Breast epithelium (tissue), 4 donors: Measurements from ENCODE around the gene SCARB1. TPM values are rescaled to one million over a fixed set of nuclear protein-coding genes. Genes with fewer than 3 reads are reported as not detected.
A peak's percentile ranks its signal among the peaks of the same experiment; 100 is the strongest.

ENCODE experiments used
- DNase-seq, 2 donors: peaks; one replicate each; pipeline ENCODE4 v3.0.0-alpha.2; 2019; ENCODE audit warnings: low spot score in 2 of 2
- H3K27ac ChIP-seq, 2 donors: fragments of 200-600 bp; sonication (generic) in 1 of 2; one replicate each; pipeline ENCODE4 v1.5.1; 2016 to 2019; ENCODE audit warnings: mild to moderate bottlenecking in 1 of 2
- H3K27me3 ChIP-seq, 2 donors: fragments of 200-600 bp; sonication (generic) in 1 of 2; one replicate each; pipeline versions ENCODE4 v1.5.1 to v1.6.0; 2017 to 2019; ENCODE audit warnings: control low read depth in 1 of 2, mild to moderate bottlenecking in 1 of 2
- H3K36me3 ChIP-seq: fragments of 200-600 bp; one replicate; pipeline ENCODE4 v1.5.1; 2019
- H3K4me1 ChIP-seq, 2 donors: fragments of 200-600 bp; sonication (generic); one replicate each; pipeline ENCODE4 v1.5.1; 2016 to 2019; ENCODE audit warnings: control low read depth in 1 of 2
- H3K4me3 ChIP-seq, 3 donors: fragments of 200-600 bp; sonication (generic); 1 replicate in 2 of 3; 2 replicates in 1 of 3; pipeline ENCODE4 v1.5.1; 2016 to 2019; ENCODE audit warnings: mild to moderate bottlenecking in 3 of 3, moderate library complexity in 2 of 3
- H3K9me3 ChIP-seq, 2 donors: fragments of 200-600 bp; sonication (generic) in 1 of 2; one replicate each; pipeline ENCODE4 v1.5.1; 2016 to 2019; ENCODE audit warnings: control low read depth in 1 of 2
- CTCF ChIP-seq, 3 donors: fragments of 450-650 bp; IDR thresholded peaks; one replicate each; pipeline ENCODE4 v1.5.1; 2016 to 2017; ENCODE audit warnings: antibody characterized with exemption in 3 of 3, mild to moderate bottlenecking in 3 of 3, moderate library complexity in 3 of 3
- POLR2A ChIP-seq: fragments of 450-650 bp; IDR thresholded peaks from one replicate; pipeline ENCODE4 v1.6.1; 2016; ENCODE audit warnings: antibody characterized with exemption, mild to moderate bottlenecking, moderate library complexity
- POLR2AphosphoS5 ChIP-seq, 3 donors: sonication (generic); formaldehyde crosslinking; IDR thresholded peaks; one replicate each; pipeline ENCODE4 v1.6.1; 2017; ENCODE audit warnings: antibody characterized with exemption in 3 of 3
- intact Hi-C: fragments of 100-400 bp; cut with DNase I; formaldehyde crosslinking; loops from one replicate; pipeline ENCODE4 v1.15.1; 2023; ENCODE audit warnings: low total_unique reads
- total RNA-seq, 3 donors: library from RNA; depleted of rRNA; stranded (reverse); fragments of >200 nt; gene quantifications; one replicate each; pipeline ENCODE4 v1.1.0, GENCODE V29; 2016

Gene SCARB1
- total RNA-seq, 3 donors from 2014 or later, result 18.4 to 61.3 (median 20.2) TPM

GRCh38 chr12:124848621-124849380 is 14.9 kb downstream of the SCARB1 start:
- no peaks in the 10 kb centered on the region for H3K9me3 ChIP-seq
- peak overlapping the region in 1 of 2 donors; percentile 52 for H3K27ac ChIP-seq
- DNase-seq, result no peak
- no peak for TF ChIP-seq CTCF (IDR thresholded peaks at IDR 0.05)
- no peak for TF ChIP-seq POLR2AphosphoS5 (IDR thresholded peaks at IDR 0.05)
- TF ChIP-seq POLR2A, result no peak
- H3K4me1 ChIP-seq, result peaks cover 0 to 11% of the 10 kb centered on the region in 2 donors
- no peaks in the 10 kb centered on the region for H3K36me3 ChIP-seq
- no peak overlapping the region for H3K4me3 ChIP-seq
- intact Hi-C loops, result no loop called here
- no peaks in the 10 kb centered on the region for H3K27me3 ChIP-seq

DNA sequence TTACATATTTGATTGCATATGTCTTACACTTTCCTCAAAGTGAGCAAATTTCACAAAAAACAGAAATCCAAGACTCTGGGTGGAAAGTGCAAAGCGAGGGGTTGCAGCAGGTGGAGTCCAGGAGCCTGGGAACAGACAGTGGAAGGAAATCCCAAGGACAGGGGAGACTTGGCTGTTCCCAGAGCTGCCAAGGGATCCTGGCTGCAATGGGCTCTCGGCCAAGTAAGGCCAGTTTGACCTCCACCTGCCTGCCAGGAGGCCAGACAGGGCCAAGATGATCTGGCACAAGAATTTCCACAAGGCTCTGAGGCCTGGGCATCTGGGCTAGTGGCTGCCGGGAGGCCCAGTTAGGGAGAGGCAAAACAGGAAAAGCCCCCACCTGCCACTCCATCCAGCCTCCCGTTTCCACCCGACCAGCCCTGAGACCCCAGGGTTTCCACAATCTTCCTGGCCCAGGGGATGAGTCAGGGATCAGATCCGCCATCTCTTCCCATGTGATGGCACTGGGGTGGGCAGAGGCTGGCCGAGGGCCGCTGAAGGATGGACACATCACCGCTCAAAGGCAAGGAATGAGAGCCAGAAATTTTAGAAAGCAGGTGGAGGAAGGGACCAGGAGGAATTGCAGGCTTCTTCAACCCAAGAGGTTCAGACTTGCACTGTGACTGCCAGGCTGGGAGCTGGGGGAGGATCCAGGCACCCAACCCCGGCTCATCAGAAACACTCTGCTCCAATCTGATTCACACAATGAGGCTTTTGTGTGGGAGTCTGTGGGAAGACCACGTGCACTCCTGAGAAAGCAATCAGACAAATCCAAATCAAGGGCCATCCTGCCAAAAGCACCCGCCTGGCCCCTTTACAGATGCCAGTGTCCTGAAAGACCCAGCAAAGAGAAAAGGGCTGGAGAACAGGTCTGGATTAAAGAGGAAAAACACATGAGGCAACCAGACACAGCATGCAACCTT is 16.3 kb downstream of the SCARB1 start:
- no peak overlapping the region for H3K4me3 ChIP-seq
- H3K9me3 ChIP-seq, result no peaks in the 10 kb centered on the region
- DNase-seq, result peak in 1 of 2 donors; percentile 73
- H3K4me1 ChIP-seq, result peaks cover 0 to 5% of the 10 kb centered on the region in 2 donors
- no peaks in the 10 kb centered on the region for H3K27me3 ChIP-seq
- H3K36me3 ChIP-seq, result no peaks in the 10 kb centered on the region
- H3K27ac ChIP-seq, result peak overlapping the region; percentile 52 to 62
- TF ChIP-seq POLR2AphosphoS5 (IDR thresholded peaks at IDR 0.05), result no peak
- TF ChIP-seq CTCF (IDR thresholded peaks at IDR 0.05), result no peak
- no peak for TF ChIP-seq POLR2A
- intact Hi-C loops, result no loop called here

DNA sequence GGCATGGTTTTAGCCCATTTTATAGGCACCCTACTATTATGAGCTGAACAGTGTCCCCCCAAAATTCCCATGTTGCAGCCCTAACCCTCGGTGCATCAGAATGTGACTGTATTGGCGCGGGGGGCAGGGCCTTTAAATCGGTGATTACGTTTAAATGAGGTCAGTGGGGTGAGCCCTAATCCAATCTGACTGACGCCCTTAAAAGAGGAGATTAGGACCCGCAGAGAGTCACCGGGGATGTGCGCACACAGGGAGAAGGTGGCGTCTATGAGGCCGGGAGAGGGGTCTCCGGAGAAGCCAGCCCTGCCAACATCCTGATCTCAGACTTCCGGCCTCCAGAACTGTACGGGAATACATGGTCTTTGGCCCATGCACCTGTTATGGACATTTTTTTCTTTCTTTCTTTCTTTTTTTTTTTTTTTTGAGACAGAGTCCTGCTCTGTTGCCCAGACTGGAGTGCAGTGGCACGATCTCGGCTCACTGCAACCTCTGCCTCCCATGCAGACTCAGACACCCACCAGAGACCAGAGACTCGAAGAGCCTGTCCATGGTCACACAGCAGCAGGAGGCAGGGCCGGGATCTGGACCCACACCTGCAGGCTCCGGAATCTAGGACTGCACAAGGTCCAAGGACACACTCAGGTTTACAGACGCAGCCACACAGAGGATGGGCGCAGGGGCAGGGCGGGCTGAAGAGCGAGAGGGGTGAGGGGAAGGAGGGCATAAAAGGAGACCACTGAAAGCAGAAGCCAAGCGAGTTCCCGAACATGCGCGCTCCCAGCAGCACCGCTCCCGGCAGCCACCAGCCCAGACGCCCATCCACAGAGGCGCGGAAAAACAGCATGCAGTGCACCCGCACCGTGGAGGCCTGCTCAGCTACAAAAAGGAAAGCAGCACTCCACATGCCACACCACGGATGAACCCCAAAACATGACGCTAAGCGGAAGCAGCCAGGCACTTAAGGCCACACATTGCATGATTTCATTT is 19.0 kb downstream of the SCARB1 start:
- Histone ChIP-seq H3K36me3 (no peaks in the 10 kb centered on the region), H3K27ac (peak overlapping the region in 1 of 2 donors; percentile 53), H3K4me3 (no peak overlapping the region), H3K4me1 (peaks cover 0 to 5% of the 10 kb centered on the region in 2 donors), H3K9me3 (no peaks in the 10 kb centered on the region), H3K27me3 (no peaks in the 10 kb centered on the region)
- intact Hi-C loops, result no loop called here
- DNase-seq, result no peak
- no peak for TF ChIP-seq CTCF (IDR thresholded peaks at IDR 0.05)
- TF ChIP-seq POLR2A, result no peak
- TF ChIP-seq POLR2AphosphoS5 (IDR thresholded peaks at IDR 0.05), result no peak

DNA sequence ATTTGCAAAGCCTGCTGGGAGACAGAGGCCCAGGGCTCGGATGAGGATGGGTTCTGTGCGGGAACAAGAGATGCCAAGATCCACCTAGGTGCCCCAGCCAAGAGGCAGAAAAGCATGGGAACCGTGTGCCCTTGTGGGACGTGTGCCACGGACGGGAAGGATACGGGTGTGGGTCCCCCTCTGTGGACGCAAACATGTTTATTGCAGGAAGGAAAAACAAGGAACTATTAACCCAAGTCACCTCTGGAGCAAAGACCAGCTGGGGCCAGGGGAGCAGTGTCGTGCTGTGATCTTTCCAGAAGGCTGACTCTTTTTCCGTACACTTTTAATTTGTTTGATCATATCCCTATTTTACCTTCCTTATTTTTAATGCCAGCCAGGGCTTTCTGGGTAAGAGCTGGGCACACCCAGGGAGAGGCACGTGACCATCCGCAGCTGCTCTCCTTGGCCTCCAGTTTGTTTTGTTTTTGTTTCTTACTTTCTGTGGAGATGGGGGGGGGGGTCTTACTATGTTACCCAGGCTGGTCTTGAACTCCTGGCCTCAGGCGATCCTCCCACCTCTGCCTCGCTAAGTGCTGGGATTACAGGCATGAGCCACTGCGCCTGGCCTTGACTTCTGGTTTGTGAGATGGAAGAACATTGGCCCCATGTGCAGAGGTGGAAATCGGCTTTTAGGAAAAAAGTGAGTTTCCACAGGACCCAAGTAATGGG is 20.7 kb downstream of the SCARB1 start:
- intact Hi-C loops, result no loop called here
- TF ChIP-seq CTCF (IDR thresholded peaks at IDR 0.05) (no peak), POLR2A (no peak), POLR2AphosphoS5 (IDR thresholded peaks at IDR 0.05) (no peak)
- Histone ChIP-seq H3K9me3 (no peaks in the 10 kb centered on the region), H3K27ac (peak overlapping the region; percentile 52 to 70), H3K36me3 (no peaks in the 10 kb centered on the region), H3K4me3 (no peak overlapping the region), H3K27me3 (no peaks in the 10 kb centered on the region), H3K4me1 (peaks cover 0 to 5% of the 10 kb centered on the region in 2 donors)
- DNase-seq, result no peak
